NCI-H1092 (cell line): ENCODE data around the gene SCGB1C1.
"Not testable (repeated sequence)": the region's sequence is repeated elsewhere in the genome, so short reads cannot be mapped to it uniquely, and the experiment has no call there.

Source experiments
- DNase-seq: peaks from one replicate; lab custom pipeline; 2025; lab: John Stamatoyannopoulos, UW

The SCGB1C1 gene

DNA sequence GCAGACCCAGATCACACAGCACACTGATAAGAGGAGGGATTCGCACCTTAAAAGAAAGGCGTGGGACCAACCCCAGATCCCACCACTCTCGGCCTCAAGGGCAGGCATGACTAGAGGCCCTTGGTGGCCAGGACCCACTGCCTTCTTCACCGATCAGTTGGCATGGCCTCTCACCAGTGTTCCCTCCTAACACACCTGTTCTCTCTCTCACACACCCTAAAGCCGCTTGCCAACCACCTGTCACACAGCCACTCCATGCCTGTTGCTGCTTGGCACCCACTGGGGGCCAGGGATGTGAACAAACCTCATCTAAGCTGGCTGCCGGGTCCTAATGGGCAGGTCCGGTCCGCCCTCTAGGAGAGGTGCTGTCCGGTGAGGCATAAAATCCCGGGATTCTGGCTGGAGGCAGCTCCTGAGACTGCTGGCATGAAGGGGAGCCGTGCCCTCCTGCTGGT lies at the start of gene SCGB1C1:
SCGB1C1 (plus strand) TSS at position 405 of the 455 bp plus-strand sequence; CDS start at position 427, 22 bp downstream.
- not testable (repeated sequence) for DNase-seq

DNA sequence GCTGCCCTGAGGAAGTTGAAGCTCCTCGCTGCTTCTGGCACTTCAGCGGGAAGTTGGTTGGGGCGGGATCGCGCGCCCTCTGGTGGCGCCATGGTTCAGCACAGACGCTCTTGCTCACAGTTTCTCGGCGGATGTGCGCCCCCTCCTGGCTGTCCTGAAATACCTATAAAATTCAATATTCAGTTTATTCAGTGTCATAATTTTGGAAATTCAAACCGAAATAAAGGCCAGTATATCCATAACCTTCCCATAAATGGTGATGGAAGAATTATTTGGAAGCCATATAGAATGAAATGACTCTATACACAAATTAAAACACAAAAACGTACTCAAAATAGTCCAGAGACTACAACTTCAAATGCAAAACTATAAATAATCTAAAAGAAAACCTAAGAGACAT lies 12.6 kb upstream of the SCGB1C1 start:
- not testable (repeated sequence) for DNase-seq

DNA sequence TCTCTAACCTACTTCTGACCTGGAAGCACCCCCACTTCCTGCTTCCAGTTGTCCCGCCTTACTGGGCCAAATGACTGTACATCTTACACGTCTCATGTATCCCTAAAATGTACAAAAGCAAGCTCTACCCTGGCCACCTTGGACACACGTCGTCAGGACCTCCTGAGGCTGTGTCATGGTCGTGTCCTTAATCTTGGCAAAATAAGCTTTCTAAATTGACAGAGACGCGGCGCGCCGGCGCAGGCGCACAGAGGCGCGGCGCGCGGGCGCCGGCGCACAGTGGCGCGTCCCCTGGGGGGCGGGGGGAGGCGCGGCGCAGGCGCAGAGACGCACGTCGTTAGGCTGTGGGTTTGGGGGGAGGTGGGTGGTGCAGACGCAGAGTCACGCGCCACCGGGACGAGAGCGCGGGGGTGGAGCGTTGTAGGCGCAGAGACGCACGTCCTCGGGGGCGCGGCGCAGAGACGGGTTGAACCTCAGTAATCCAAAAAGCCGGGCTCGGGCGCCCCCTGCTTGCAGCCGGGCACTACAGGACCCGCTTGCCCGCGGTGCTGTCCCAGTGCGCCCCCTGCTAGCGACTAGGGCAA lies 3.6 kb upstream of the SCGB1C1 start:
- DNase-seq, result not testable (repeated sequence)

DNA sequence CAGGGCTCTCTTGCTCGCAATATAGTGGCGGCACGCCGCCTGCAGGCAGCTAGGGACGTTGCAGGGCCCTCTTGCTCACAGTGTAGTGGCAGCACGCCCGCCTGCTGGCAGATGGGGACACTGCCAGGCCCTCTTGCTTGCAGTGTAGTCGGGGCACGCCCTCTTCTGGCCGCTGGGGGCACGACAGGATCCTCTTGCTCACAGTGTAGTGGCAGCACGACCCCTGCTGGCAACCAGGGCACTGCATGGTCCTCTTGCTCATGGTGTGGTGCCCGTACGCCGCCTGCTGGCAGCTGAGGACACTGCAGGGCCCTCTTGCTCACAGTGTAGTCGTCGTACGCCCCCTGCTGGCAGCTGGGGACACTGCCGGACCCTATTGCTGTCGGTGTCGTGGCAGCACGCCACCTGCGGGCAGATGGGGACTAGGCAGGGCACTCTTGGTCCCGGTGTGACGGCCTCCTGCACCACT lies 3.0 kb upstream of the SCGB1C1 start:
- DNase-seq, result not testable (repeated sequence)

DNA sequence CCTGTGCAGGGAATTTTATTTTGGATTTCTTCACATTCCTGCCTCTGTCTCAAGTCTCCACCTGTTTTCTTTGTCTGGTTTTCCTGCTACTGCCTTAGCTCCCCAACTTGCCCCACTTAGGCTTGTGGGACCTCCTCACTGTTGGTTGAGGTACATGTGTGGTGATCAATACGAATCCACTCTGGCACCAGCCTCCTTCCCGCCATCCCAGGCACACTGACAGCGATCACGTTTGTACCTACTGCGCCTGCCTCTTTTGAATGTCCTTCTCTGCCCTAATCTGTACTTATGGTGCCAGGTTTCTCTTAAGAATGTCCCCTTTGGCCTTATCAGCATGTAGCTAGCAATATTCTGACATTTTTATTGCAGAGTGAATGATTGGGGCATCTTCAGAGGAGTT lies 2.3 kb upstream of the SCGB1C1 start:
- DNase-seq, result not testable (repeated sequence)

DNA sequence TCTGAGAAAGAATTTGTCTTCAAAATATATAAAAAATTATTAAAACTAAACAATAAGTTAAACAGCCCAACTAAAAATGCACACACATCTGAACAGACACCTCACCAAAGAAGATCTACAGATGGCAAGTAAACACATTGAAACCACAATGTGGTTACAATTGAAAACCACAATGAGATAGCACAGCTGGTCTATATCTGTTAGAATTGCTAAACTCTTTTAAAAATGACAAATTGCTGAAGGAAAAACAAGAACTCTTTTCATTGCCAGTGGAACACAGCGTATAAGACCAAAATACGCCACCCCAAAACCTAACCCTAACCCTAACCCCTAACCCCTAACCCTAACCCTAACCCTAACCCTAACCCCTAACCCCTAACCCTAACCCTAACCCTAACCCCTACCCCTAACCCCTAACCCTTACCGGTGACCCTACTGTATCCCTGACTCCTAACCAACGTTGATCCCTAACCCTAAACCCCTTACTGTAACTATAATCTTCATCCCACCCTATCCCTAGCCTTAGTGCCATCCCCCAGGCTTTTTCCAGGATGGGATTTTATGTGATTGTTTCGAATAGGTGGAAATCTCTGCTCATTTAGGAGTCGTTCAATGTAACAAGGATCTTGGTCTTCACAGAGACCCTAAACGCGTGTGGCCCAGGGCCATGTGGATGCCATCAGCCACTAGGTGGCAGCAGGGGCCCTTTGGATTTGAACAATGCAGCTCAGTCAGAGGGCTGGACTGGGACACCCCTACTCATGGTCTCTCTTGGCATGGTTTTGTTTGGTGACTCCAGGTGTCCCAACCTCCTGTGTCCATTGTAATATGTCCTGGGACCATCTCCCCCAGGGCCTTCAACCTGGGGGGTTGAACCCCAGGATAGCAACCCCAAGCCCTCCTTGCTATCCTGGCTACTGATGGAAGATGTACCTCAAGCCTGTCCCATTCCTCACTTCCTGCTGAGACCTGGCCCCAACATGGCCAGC lies 1.1 kb upstream of the SCGB1C1 start:
- DNase-seq, result not testable (repeated sequence)

DNA sequence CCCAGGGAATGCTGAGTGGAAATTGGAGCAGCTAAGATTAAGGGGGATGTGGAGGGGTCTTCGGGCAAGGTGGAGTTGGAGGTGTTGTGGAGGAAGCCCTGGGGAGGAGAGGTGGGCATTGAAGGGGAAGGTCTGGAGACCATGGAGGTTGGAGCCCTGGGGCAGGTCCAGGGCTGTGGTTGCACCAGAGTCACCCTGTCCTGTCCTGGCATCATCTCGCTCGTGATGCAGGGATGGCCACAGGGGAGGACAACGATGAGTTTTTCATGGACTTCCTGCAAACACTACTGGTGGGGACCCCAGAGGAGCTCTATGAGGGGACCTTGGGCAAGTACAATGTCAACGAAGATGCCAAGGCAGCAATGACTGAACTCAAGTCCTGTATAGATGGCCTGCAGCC lies 603 bp downstream of the SCGB1C1 start:
- not testable (repeated sequence) for DNase-seq

DNA sequence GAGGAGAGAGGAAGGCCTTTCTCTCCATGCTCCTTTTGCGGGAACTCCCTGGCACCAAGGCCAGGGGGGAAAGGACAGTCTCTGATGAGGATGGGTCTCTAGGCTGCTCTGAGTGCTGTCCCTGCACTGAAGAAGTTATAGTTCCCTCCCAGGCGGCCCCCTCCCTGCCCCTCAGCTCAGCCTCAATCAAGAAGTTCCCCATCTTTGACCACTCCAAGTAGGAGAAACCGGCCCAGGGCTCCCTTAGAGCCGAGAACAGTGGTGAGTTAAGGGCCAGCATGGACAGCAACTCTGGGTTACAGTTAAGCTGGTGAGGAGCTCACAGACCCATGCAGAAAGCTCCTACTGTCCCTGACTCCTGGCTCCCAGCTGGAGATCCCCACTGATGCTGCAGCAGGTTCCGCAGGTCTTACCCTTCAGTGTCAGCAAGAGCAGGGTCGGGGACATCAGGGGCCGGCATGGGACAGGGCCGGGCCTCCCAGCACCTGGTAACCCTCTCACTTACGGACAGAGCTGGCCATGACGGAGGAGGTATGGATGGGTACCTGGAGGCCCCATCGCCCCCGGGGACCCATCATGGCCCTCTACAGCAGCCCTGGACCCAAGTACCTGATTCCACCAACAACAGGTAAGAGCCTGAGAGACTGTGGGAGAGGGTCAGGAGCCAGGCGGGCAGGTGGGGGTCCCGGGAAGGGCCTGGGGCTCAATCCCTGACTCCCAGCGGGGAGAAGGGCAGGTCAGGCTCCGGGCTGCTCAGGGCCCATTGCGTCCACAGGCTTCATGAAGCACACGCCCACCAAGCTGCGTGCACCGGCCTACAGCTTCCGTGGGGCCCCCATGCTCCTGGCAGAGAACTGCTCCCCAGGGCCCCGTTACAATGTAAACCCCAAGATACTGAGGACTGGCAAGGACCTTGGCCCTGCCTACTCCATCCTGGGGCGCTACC lies 4.2 kb downstream of the SCGB1C1 start:
- DNase-seq, result no peak

DNA sequence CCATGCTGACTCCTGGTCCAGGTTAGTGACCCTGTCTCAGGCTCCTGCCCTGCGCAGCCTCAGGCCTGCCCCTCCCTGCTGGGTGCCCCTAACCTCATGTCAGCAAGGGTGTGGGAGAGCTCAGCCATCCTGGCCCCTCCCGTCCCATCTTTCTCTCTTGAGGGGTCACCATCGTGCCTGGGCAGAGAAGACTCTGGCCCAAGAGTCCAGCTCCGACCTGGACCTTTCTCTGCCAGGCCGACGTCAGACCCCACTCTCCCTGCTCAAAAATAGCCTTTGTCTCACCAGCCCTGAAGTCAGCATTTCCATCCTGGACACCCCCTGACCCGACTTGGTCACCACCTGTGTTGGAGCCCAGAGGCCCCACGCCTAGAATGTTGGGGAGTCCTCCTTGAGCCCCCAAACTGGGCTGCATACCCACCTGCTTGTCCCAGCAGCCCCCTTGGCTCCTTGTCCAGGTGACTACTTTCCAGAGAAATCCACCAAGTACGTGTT lies 4.9 kb downstream of the SCGB1C1 start:
- no peak for DNase-seq

DNA sequence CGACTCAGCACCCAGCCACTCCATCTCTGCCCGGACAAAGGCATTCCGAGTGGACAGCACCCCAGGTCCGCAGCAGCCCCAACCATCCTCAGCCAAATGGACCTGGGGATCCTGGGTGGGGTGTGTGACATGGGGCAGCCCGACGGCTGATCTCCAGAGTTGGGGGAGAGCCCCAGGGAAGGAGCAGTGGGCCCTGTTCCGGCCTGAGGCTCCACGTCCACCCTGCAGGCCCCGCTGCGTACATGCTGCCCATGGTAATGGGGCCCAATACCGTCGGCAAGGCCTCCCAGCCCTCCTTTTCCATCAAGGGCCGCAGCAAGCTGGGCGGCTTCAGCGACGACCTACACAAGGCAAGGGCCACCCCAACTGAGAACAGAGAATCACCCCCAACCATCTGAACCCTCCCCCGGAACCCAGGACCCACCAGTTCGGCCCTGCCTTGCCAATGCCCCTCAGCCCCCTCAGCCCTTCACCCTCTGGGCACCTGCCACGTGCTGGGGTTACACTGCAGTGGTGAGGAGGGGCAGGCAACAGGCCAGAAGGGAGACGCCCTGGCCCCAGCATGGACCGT lies 5.4 kb downstream of the SCGB1C1 start:
- DNase-seq, result no peak

DNA sequence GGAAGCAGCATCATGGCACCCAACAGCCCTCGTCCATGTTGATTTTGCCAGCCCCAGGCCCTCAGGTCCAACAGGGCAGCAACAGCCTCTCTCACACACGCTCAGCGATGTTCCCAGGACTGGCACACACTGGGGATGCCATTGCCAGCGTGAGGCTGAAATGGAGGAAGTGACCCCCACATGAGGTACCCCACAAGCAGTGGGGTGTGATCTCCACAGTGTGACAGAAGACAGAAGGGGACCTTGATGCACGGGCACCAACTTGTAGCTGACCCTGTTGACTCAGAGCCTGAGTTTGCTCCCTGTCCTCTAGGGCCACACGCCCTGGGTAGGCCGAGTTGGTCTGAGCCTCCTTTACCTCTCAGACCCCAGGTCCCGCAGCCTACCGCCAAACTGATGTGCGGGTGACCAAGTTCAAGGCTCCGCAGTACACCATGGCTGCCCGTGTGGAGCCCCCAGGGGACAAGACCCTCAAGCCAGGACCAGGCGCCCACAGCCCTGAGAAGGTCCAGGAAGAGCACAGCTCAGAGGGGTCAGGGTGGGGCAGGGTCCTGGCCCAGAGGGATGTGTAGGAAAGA lies 6.2 kb downstream of the SCGB1C1 start:
- DNase-seq, result no peak

DNA sequence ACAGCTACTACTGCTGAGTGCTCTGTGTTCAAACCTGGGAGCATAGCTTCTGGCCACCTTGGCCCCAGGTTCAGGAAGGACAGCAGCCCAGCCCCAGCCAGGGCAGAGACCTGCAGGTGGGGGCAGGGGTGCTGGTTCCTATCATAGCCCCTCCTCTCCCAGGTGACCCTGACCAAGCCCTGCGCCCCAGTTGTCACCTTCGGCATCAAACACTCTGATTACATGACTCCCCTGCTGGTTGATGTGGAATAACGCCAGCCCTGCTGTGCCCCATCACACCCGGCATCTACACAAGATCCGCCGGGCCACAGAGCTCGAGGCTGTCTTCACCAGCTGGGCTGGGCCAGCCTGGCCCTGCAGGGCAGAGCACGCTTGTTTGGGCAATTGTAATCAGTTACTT lies 6.9 kb downstream of the SCGB1C1 start:
- DNase-seq, result no peak

DNA sequence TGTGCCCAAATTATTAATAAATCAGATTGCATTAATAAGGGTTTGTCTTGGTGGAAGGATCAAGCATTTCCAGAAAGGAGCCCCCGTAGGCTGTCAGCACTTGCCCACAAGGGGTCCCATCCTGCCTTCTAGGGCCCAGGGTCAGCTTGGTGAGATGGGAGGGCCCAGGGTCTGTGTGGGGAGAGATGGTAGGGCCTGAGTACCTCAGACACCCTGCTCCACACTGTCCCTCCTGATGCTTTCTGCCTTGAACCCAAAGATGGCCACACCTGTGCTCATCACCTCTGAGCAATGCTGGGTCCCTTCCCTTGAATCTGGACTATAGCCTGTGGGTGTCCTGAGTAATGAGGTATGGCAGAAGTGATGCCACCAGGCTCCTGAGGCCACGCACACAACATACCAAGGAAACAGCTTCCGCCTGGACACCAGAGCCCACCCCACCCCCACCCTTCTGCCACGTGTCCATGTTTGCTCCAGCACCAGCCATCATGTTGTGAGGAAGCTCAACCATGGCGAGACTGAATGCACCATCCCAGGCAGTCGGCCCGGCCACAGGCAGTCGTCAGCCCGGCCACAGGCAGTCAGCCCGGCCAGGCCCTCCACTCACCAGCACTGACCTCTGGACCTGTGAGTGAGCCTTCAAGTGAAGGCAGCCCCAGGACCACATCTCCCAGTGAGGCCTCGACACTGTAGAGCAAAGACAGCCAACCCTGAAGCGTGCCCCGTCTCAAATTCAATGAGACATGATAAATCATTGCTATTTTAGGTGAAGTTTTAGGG lies 7.5 kb downstream of the SCGB1C1 start:
- DNase-seq, result no peak

DNA sequence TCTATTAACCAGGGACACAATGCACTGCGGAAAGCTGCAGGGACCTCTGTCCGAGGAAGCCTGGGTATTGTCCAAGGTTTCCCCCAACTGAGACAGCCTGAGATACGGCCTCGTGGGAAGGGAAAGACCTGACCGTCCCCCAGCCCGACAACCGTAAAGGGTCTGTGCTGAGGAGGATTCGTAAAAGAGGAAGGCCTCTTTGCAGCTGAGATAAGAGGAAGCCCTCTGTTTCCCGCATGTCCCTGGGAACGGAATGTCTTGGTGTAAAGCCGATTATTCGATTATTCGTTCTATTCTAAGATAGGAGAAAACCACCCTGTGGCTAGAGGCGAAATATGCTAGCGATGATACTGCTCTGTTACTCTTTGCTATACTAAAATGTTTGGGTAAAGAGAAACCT lies 9.1 kb downstream of the SCGB1C1 start:
- DNase-seq, result no peak

DNA sequence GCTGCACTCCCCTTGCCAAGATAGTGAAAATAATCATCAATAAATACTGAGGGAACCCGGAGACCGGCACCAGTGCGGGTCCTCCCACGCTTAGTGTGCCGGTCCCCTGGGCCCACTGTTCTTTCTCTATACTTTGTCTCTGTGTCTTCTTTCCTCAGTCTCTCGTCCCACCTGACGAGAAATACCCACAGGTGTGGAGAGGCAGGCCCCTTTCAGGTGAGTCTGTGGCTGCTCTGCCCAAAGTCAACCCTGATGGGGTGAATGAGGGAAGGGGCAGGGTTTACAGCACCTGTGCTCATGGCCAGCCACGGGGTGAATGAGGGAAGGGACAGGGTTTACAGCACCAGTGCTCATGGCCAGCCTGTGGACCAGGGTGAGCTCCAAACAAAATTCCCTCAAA lies 9.6 kb downstream of the SCGB1C1 start:
- no peak for DNase-seq

DNA sequence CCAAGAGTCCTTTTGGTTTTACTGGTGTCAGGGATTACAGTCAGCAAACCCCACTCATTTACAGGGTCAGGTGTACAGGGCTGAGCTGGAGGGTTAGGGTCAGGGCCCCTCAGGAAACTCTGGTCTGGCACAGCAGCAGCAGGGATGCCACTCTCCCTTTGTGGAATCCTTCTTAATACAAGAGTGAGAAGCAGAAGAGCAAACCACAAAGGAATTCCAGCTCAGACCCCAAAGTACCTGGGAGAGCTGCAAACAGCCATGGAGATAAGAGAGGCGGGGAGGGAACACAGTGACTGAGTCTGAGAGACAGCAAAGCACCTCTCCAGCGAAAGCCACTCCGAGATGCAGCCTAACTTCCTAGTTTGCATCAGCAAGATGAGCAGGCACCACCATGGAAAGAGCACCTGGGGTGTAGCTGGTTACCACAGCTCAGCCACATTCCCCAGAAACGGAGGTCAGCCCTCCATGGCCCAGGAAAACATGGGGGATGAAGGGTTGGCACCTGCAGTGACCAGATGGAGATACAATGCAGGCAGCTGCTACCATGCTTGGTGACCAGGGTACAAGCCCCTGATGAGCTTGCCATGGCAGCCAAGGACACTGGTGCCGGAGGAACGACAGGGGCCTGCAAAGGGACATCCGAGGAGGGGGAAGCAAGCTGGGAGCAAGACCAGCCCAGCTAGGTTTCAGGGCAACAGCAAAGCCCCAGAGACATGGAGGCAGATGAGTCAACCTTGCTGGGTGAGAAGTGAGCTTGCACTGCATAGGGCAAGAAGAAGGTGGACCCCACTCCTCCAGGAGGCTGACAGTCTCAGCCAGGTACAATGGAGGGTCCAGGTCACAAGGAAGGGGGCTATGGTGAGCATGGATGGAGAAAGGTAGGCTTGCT lies 10.4 kb downstream of the SCGB1C1 start:
- DNase-seq, result no peak

DNA sequence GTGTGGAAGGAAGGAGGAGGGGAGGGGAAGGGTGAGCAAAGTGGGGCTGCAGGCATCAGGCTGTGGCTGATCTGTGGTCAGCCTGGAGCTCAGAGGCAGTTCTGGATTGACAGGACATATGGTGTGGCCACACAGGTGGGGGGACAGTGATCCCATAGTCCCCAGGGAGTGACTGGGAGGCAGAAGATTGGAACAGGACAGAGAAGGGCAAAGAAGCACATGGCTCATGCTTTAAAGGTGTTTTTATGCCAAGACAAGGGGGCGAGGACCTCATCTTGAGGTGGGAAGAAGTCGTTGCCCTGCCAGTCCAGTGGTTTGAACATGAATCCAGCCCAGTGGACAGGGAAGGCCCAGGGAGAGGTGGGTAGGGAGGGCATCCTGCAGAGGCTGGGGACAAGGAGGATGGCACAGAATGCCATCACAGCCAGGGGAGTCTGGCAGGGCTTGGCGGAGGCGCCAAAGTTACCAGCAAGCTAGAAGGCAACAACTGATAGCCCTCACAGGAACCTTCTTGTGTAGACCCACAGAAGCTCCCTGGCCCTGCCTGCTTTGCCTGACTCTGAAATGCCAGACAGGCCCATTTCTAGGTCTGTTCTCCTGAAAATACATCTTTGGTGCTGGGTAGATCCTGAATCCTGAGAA lies 11.2 kb downstream of the SCGB1C1 start:
- DNase-seq, result no peak

DNA sequence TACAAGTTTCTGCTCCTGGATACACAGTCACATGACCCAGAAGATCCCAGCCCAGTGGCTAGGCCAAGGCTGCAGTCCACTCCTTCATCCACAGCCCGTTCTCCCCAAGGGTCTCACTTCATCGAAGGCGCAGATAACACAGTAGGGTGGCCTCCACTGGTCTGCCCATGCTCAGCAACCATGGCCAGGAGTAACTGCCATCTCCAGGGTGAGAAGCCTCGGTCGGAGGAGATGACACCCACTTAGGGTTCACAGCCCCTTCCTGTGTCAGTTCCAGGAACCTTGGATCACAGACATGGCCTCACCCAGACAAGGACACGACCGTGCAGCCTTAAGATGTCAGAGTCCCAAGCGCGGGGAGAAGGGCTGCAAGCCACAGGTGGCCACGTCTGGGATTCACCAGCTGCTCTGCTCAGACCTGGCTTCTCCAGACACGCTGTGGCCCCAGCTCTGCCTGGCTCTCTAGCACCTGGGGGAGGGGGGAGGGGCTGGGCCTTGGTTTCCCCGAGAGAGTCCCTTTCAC lies 11.8 kb downstream of the SCGB1C1 start:
- no peak for DNase-seq
